Measurements from ENCODE around the gene TMEM163.

- TF ChIP-seq, protein P1, sequence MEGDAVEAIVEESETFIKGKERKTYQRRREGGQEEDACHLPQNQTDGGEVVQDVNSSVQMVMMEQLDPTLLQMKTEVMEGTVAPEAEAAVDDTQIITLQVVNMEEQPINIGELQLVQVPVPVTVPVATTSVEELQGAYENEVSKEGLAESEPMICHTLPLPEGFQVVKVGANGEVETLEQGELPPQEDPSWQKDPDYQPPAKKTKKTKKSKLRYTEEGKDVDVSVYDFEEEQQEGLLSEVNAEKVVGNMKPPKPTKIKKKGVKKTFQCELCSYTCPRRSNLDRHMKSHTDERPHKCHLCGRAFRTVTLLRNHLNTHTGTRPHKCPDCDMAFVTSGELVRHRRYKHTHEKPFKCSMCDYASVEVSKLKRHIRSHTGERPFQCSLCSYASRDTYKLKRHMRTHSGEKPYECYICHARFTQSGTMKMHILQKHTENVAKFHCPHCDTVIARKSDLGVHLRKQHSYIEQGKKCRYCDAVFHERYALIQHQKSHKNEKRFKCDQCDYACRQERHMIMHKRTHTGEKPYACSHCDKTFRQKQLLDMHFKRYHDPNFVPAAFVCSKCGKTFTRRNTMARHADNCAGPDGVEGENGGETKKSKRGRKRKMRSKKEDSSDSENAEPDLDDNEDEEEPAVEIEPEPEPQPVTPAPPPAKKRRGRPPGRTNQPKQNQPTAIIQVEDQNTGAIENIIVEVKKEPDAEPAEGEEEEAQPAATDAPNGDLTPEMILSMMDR (IDR thresholded peaks at IDR 0.05 in 2 of 3, conservative IDR thresholded peaks at IDR 0.05 in 1 of 3; ENCODE audit: borderline replicate concordance in 1 of 3, insufficient read depth in 1 of 3, low read depth in 2 of 3, low read length in 2 of 3) = no peak
- TF ChIP-seq TCF7L2 (IDR thresholded peaks at IDR 0.05; ENCODE audit: borderline replicate concordance, extremely low read depth, insufficient read depth, insufficient read length) = no peak
- no peak for TF ChIP-seq EZH2 (IDR thresholded peaks at IDR 0.05)
- no peak for TF ChIP-seq MAX (IDR thresholded peaks at IDR 0.05)
- no peak for TF ChIP-seq ZBTB33 (IDR thresholded peaks at IDR 0.05; ENCODE audit: extremely low read depth, insufficient replicate concordance, low read length)
- TF ChIP-seq POLR2A (IDR thresholded peaks at IDR 0.05; ENCODE audit: borderline replicate concordance, extremely low read depth, insufficient read depth, insufficient read length) = no peak
- TF ChIP-seq EZH2phosphoT487 (IDR thresholded peaks at IDR 0.05; ENCODE audit: borderline replicate concordance) = no peak
- TF ChIP-seq YY1 (IDR thresholded peaks at IDR 0.05; ENCODE audit: extremely low read depth, insufficient replicate concordance, low read depth, low read length) = no peak
- TF ChIP-seq JUND (IDR thresholded peaks at IDR 0.05) = no peak
- TF ChIP-seq POLR2AphosphoS5 (IDR thresholded peaks at IDR 0.05; ENCODE audit: low read depth, low read length) = no peak
Observed at GRCh38 chr2:134594399-134594798, 124.4 kb downstream of the TMEM163 start.

All from HCT116 (cell line).